ENCODE data around the gene ALG10. TPM values are rescaled to one million over a fixed set of nuclear protein-coding genes. Genes with fewer than 3 reads are reported as not detected.

The ALG10 gene
- total RNA-seq, 6 experiments from 2014 or later = 5.0 to 8.1 (median 7.1) TPM

DNA sequence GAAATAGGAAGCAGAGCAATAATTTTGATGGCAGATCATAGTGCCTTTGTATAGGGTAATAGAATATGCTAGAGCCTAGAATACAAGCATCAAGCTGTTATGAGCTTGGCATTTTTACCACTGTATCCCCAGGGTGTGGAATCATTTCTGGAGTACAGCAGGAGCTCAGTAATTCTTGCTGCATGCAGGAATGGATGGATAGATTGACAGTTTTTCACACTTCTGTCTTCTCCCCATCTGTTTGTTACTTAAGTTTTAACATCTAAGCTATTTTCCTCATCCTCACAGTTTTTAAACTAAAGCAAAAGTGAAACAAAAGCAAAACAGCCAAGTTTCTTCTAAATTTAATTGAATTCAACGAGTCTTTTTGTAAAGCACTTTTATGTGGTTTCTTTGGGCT, 32.6 kb downstream of the ALG10 start:
- Mint-ChIP-seq H3K27me3 (ENCODE audit: insufficient read depth) (no peaks in the 10 kb centered on the region), H3K4me1 (ENCODE audit: low read depth) (no peaks in the 10 kb centered on the region), H3K36me3 (ENCODE audit: low read depth) (no peaks in the 10 kb centered on the region), H3K4me3 (no peak overlapping the region), H3K9me3 (peaks cover 4% of the 10 kb centered on the region; the same call in 1 of the 2 replicates), H3K27ac (no peak overlapping the region)
- TF ChIP-seq, protein P1, sequence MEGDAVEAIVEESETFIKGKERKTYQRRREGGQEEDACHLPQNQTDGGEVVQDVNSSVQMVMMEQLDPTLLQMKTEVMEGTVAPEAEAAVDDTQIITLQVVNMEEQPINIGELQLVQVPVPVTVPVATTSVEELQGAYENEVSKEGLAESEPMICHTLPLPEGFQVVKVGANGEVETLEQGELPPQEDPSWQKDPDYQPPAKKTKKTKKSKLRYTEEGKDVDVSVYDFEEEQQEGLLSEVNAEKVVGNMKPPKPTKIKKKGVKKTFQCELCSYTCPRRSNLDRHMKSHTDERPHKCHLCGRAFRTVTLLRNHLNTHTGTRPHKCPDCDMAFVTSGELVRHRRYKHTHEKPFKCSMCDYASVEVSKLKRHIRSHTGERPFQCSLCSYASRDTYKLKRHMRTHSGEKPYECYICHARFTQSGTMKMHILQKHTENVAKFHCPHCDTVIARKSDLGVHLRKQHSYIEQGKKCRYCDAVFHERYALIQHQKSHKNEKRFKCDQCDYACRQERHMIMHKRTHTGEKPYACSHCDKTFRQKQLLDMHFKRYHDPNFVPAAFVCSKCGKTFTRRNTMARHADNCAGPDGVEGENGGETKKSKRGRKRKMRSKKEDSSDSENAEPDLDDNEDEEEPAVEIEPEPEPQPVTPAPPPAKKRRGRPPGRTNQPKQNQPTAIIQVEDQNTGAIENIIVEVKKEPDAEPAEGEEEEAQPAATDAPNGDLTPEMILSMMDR (IDR thresholded peaks at IDR 0.05) = no peak
- DNase-seq = no peak
